Measurements from ENCODE around the gene STK32A. TPM values are rescaled to one million over a fixed set of nuclear protein-coding genes. Genes with fewer than 3 reads are reported as not detected.

The STK32A gene
- polyA plus RNA-seq, 4 donors: 5.4 to 17.7 (median 14.7) TPM

DNA sequence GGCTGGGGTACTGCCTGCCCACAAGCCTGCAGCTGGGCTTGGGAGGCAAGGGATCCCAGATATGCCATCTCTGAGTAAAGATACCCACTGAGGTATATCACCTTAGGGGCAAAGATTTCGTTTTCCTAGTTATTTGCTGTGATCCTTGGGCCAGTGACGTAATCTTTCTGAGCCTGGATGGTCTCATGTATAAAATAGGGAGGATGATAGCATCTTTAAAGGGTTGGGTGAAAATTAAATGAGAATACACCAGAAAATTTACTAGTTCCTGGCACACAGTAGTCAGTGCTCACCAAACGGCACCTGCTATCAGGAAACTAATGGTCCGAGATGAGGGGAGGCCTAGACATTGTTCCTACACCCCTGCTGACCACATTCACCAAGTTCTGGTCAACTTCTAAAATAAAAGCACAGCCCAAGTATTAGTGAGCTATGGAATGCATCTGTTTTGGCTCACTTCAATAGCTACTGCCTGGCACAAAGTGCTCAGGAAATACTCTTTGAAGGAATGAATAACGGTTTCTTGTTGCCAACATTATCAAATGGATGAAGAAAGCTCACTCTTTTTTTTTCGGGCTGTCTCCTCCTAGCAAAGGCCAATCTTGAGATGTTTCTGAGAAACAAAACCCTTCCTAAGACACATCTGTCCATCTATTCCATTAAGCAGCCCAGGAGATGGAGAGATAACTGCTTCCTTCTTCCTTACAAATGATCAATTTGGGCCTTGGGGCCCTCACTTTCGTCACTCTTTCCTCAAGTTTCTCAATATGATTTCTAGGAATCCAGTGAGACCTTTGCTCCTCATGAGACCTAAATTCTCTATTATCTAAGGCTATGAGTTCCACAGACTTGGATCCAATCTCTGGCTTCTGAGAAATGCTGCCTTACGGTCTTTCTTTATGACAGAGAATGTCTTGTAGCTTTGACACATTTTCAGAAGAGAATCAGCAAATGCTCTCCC, 176.8 kb downstream of the STK32A start:
- DNase-seq (ENCODE audit: low read depth in 4 of 4, low spot score in 3 of 4): no peak

DNA sequence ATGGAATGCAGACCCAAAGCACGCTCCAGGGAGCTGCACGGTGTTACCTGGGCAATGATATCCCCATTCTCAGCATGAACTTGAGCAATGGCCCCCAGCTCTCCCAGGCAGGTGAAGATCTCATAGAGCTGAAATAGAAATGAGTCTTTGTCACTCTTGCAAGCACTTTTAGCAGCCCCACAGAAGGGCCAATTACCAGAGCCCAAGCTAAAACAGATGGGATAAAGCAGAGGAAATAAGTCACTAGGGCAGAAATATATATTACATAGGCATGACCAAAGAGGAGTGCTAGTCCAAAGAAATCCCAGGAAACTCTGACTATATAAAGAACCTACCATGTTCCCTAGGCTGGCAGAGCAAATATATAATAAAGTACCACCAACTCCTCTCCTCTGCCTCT, 177.7 kb downstream of the STK32A start:
- DNase-seq (ENCODE audit: low read depth in 4 of 4, low spot score in 3 of 4): no peak

DNA sequence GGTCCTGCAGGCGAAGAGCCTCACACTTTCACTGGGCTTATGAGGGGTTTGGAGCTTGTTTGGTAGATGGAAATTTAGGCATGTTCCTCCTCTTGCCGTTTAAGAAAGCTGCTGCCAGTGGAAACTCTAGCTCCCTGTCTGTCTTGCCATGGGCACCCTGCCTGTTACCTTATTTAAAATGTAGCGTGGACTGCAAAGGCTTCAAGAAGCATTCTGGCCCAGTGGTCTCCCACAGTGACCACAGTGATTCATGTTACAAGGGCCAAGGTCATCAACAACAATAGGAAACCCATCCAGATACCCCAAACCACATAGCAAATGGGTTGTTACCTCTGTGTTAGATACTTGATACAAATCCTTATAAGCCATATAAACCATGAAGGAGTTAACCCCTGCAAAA, 178.4 kb downstream of the STK32A start:
- DNase-seq (ENCODE audit: low read depth in 4 of 4, low spot score in 3 of 4): no peak

DNA sequence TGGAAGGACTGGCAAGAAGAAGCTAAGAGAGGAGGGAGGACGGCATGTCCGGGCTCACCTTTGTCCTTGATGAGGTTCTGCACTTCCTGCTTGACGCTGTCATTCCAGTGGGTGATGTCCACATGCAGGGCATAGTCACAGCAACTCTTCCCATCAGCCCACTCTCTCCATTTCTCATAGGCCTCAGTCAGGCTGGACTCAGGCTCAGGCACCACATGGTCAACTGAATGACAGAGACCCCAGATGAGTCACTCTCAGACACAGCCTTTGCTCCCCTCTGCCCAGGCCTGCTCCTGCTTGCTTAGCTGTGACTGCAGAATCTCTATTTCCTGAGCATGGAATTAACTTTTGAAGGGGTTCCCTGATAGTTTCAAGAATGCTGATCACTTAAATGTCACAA, 180.8 kb downstream of the STK32A start:
- no peak for DNase-seq (ENCODE audit: low read depth in 4 of 4, low spot score in 3 of 4)

DNA sequence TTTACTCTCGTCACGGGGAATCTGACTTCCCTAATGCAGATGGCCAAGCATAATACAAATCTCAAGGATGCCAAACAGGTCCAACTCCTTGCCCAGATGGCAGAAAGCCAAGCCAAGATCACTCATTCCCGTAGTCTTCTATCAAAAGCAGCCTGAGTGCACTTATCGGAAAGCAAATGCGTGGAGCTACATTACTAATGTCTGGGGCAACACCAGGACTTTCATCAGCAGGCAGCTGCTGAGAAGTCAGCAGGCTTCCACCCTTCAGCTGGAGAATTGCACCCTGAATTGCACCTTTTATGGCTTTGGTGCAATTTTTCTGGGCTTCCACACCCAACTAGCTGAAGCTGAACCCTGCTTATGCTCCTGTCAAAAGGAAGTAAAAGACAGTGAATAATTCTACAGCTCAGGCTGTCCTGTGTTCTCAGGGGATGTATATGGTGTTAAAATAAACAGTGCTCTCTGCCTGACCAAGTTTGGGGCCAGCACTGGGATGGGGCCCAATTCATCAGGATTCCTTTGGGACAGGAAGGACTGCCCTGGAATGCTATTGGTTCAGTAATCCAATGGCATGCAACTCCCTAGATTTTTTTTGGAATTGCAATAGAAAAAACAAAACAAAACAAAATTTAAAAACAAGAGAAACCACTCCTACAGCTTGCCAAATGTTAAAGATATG, 182.4 kb downstream of the STK32A start:
- no peak for DNase-seq (ENCODE audit: low read depth in 4 of 4, low spot score in 3 of 4)

DNA sequence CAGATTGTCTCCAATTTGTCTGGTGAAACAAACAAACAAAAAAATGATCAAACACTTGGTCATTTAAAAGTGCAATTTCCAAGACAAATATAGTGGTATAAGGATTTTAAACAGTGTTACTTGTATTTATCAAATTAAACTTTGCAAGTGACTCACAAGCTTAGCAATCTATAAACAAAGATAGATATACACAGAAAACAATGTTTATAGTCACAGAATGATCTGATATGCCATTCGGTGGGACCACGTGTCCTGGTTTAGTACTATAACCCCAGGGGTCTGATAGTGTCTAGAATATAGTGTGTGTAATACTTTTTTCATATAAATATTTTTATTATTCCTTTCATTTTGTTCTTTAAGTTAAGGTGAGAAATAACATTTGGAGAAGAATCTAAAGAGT, 183.8 kb downstream of the STK32A start:
- DNase-seq (ENCODE audit: low read depth in 4 of 4, low spot score in 3 of 4): no peak

DNA sequence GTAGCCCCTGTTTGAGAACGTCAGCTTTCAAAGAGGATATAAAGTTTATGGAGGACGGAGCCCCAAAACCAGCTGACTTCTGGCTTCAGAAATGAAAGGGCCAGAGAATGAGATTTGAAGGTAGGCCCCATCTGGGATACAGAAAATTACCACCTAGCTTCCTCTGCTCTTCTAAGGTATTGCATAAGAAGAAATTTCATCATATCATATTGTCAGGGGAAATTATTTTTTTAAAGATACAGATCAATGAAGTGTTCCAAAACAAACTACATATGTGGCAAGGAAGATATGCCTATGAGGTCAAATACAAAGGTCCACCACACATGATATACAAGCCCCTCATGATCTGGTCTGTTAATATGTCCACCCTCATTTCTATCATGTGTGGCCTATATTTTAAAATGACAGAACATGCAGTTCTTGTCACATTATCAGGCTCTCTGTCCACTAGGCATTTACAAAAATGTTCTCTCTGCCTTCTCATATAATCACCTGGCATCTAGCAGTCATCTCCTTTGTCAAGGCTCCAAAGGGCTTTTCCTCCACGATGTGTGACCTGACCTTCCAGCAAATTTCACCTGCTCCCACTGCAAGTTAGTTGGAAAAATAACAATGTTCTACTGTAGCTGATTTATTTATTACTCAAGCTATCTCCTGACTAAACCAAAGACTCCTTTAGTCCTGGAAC, 192.0 kb downstream of the STK32A start:
- DNase-seq (ENCODE audit: low read depth in 4 of 4, low spot score in 3 of 4): no peak

DNA sequence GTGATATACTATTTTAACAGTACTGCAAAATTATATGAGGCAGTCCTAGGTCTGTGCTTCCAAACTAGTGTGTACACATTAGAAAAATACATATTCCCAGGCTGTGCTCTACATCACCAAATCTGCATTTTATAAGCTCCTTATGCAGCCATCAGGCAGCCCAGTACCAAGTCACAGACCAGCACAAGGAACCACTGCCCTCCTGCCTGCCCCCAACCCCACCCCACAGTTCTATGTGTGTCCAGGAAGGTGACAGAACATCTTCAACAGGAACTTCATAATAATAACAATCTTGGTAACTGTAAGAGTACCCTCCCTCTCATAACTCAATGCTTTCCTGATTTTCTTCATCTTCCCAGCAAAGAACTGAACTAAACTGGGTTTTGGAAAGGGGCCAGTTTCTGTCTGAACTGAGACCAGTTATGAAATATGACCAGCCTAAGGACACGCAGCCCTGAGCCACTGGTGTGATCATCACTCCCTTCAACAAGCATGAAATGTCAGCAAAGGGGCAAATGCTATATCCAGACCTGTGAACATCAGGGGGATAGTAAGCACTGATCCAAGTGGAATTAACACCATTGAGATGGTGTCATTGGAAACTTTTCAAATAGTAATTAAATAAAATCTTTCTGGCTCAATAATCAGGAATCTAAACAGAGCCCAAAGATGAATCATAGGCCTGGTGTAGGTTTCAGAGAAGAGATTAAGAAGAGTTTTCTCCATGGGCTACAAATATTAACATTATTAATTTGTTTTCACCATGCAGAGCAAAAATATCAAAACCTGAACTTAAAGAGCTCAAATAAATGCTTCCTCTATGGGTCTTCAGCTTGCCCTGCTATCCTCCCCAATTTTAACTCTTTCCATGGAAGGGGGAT, 192.9 kb downstream of the STK32A start:
- no peak for DNase-seq (ENCODE audit: low read depth in 4 of 4, low spot score in 3 of 4)

DNA sequence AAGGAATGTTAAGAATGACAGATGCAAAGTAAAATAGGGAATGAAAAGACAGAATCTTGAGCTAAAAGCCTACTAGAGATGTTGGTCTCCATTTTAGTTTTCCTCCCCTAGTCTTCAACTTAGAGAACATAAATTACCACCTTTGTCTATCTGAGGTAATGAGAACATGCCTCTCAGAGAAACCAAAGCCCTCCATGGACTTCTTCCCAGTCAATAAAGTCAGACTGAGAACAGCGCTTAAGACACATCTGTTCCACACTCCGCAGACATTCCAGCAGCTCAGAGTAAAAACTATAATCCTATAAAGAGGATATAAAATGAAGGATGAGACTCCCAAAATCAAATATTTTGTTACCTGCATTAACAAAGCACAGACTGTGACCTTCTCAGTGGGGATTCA, 195.8 kb downstream of the STK32A start:
- no peak for DNase-seq (ENCODE audit: low read depth in 4 of 4, low spot score in 3 of 4)

DNA sequence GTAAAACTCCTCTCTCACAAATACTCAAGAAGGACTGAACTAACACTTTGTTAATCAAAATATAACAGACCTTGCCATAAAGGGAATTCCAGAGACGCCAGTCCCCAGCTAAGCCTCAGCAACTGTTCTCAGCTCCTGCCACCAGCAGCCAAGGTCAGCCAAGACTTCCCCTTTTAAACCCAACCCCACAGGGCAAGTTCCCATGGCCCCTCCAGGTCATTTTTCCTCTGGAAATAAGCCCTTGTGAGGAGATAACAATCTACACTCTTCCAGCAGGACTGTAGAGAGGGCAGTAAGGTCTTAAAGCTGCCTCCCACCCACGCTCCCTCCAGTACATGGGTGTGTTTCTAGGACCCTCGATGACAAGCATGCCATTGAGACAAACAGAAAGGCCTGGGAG, 196.8 kb downstream of the STK32A start:
- DNase-seq (ENCODE audit: low read depth in 4 of 4, low spot score in 3 of 4): no peak

DNA sequence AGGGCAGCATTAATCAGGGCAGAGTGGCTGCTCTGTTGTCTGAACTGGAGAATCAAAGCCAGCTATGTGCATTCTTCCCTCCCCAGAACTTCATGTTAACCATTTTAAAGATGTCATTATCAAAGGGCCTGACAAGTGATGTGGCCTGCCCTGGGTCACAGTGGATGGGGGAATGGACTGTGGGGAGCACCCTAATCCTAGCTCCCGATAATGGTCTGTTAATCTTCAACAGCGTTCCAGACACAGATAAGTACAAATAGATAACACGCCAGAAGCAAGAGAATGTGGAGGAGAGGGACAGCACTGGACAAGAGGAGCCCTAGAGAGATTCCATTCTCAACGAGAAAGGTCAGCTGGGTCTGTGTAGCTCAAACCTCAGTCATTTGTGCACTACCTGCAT, 197.5 kb downstream of the STK32A start:
- no peak for DNase-seq (ENCODE audit: low read depth in 4 of 4, low spot score in 3 of 4)

DNA sequence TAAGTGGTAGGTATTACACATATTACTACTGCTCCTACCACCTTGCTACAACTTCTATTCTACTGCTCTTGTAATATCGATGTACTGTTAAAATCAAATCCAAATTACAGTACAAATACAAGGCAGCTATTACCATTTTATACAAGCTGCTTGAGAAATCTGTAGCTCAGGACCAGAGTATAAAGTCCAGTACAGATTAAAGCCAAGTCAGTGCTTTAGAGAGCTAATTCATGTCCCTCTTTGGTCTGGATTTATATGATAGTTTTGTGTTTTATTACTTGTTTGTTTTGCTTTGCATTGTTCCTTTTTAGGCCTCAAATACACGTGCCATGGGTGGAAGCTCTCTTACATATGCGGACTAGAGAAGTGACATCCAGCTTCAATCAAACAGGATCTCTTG, 199.2 kb downstream of the STK32A start:
- DNase-seq (ENCODE audit: low read depth in 4 of 4, low spot score in 3 of 4): no peak

DNA sequence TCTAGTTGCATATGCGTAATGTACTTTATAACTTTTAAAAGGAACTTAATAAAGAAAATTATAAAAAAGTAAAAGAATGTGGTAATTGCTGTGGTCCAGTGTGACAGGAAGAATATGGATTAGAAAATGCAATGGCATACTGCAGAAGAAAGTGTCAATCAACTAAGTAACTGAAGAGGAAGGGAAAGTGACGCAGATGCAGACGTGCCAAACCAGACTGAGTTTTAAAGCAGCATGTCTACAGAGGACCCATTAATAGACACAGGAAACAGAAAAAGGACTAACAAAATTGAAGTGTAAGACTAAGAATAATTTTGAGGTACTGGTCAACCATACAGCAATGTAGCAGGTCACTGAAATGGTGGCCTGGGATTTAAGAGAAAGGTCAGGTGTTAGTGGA, 201.8 kb downstream of the STK32A start:
- no peak for DNase-seq (ENCODE audit: low read depth in 4 of 4, low spot score in 3 of 4)

DNA sequence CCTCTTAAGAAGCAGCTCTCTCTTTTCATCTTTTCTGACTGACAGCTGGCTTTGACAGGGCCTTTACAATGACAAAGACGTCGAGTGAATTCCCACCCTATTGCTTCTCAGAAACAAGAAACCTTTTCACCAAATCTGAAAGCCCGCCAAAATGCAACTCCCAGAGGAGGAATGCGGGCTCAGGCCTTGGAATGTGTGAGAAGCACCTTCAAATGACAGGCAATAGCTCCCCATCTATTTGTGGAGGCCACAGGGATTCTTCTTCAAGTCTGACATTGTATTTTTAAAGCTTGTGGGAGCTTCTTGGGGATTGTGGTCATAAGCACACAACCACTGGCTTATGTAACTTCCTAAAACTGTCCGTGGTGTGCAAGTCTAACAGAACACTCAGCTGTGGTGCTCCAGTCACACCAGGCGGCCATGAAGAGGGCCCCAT, 202.4 kb downstream of the STK32A start:
- no peak for DNase-seq (ENCODE audit: low read depth in 4 of 4, low spot score in 3 of 4)

Measured in left renal pelvis (tissue), 4 donors.